Putamen (tissue), 1 donor: ENCODE data around the gene VDAC1.
"Not testable (repeated sequence)": the region's sequence is repeated elsewhere in the genome, so short reads cannot be mapped to it uniquely, and the experiment has no call there.

Experiments used
- DNase-seq: peaks from one replicate; pipeline ENCODE4 v3.0.0-alpha.2; 2016; ENCODE audit warnings: low spot score

VDAC1 gene

GRCh38 chr5:133941456-133942196 is 63.1 kb downstream of the VDAC1 start:
- no peak for DNase-seq

GRCh38 chr5:133939668-133940067 is 65.1 kb downstream of the VDAC1 start:
- no peak for DNase-seq

- DNase-seq = no peak
These were observed 65.8 kb downstream of the VDAC1 start for GRCh38 chr5:133938929-133939328.

- DNase-seq = no peak
These were observed 66.5 kb downstream of the VDAC1 start for GRCh38 chr5:133938039-133938821.

- not testable (repeated sequence) for DNase-seq
These were observed 67.1 kb downstream of the VDAC1 start for GRCh38 chr5:133937628-133938027.

- DNase-seq = no peak
These were observed 68.1 kb downstream of the VDAC1 start for GRCh38 chr5:133936651-133937015.

GRCh38 chr5:133935991-133936650 is 68.7 kb downstream of the VDAC1 start:
- not testable (repeated sequence) for DNase-seq

GRCh38 chr5:133935667-133935940 is 69.2 kb downstream of the VDAC1 start:
- DNase-seq = no peak

- DNase-seq = no peak
These were observed 69.7 kb downstream of the VDAC1 start for GRCh38 chr5:133934822-133935666.

GRCh38 chr5:133934311-133934710 is 70.5 kb downstream of the VDAC1 start:
- no peak for DNase-seq

- DNase-seq = no peak
These were observed 71.0 kb downstream of the VDAC1 start for GRCh38 chr5:133933670-133934295.

- no peak for DNase-seq
These were observed 71.6 kb downstream of the VDAC1 start for GRCh38 chr5:133933169-133933509.

GRCh38 chr5:133932441-133933168 is 72.2 kb downstream of the VDAC1 start:
- DNase-seq = no peak

- no peak for DNase-seq
These were observed 73.2 kb downstream of the VDAC1 start for GRCh38 chr5:133931546-133931945.

- DNase-seq = no peak
These were observed 74.0 kb downstream of the VDAC1 start for GRCh38 chr5:133930813-133931090.

GRCh38 chr5:133930061-133930812 is 74.5 kb downstream of the VDAC1 start:
- no peak for DNase-seq

- no peak for DNase-seq
These were observed 76.0 kb downstream of the VDAC1 start for GRCh38 chr5:133928587-133929393.

- no peak for DNase-seq
These were observed 77.2 kb downstream of the VDAC1 start for GRCh38 chr5:133927300-133928180.
